RPMI8226 (cell line): ENCODE data around the gene SFXN2.
A peak's percentile ranks its signal among the peaks of the same experiment; 100 is the strongest.
"Not testable (repeated sequence)": the region's sequence is repeated elsewhere in the genome, so short reads cannot be mapped to it uniquely, and the experiment has no call there.

Experiments used
- DNase-seq: peaks from one replicate; pipeline ENCODE4 v3.0.0-alpha.2; 2015

Gene SFXN2

DNA sequence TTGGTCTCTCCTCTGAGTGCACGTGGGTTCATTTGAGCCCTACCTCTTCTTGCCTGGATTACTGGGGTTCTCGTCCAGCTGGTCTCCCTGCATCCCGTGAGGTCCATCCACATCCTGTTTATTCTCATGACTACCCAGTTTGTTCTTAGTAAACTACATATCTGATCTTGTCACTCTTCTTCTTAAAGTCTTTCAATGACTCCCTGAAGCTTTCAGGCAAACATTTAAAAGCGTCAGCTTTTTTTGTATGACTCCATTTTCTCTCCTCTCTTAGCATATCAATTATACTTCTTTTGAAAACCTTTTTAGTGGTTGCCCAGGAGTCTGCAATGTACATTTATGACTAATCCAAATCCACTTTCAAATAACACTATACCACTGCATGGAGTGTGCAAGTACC, 7.5 kb downstream of the SFXN2 start:
- DNase-seq: no peak

DNA sequence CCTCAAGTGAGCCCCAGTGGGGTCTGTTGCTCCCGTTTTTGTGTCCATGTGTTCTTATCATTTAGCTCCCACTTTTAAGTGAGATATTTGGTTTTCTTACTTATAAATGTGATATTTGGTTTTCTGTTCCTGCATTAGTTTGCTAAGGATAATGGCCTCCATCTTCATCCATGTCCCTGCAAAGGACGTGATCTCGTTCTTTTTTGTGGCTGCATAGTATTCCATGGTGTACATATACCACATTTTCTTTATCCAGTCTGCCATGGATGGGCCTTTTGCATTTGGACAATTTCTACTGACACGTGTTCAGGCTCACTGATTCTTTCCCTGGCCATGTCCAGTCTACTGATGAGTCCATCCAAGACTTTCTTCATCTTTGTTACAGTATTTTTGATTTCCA, 9.6 kb downstream of the SFXN2 start:
- DNase-seq: no peak

DNA sequence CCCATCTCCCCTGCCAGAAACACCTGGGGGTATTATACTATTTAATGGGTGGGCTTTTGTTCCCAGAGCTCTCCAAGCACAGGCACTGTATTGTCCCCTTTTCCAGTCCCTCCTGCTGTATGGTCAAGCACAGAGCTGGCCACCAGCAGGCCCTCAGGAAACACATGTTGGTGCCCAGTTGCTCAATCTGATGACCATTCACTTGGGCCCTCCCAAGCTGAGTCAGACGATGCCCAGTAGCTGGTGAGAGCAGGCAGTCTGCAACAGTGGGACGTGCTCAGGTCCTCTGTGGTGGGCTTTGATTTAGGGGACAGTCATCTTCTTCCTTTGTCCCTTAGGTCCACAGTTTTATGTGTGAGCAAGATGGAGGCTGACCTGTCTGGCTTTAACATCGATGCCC, 11.8 kb downstream of the SFXN2 start:
- DNase-seq: no peak

GRCh38 chr10:102727037-102727818, 12.8 kb downstream of the SFXN2 start:
- DNase-seq: no peak

DNA sequence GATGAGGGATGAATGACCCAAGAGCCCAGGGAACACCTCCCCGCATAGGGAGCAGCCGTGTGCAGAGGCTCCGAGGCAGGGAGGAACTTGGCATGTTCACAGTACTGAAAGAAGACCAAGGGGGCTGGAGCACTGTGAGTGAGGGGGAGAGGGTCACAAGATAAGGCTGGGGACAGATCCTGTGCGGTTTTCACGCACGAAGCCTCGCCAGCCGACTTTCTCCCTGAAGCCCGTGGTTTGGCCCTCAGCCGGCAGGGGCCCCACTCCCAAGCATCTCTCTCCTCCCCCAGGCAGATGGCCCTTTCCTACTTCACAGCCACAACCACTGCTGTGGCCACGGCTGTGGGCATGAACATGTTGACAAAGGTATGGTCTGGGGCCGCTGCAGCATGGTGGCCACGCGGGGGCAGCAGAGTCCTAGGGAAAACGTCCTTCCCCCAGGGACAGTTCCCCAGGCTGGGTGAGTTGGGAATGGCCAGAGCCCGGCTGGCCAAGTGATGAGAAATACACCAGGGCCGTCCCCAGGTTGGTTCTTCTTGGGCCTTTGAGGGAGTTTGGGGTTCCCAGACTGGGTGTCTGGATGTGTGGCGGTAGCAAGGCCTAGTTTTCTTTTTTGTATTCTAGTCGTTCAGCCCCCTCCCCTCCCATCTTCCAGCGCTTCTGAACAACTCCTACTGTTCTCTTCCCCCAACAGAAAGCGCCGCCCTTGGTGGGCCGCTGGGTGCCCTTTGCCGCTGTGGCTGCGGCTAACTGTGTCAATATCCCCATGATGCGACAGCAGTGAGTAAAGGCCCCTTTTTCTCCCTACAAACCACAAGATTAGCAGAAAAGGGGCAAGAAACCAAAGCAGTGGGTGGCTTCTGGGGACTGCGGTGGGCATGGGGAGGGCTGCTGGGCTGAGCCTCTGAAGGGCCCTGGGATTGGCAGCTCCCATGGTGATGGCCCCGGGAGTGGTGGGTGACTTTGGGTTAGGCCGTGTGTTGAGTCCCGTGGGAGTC, 14.9 kb downstream of the SFXN2 start:
- no peak for DNase-seq

DNA sequence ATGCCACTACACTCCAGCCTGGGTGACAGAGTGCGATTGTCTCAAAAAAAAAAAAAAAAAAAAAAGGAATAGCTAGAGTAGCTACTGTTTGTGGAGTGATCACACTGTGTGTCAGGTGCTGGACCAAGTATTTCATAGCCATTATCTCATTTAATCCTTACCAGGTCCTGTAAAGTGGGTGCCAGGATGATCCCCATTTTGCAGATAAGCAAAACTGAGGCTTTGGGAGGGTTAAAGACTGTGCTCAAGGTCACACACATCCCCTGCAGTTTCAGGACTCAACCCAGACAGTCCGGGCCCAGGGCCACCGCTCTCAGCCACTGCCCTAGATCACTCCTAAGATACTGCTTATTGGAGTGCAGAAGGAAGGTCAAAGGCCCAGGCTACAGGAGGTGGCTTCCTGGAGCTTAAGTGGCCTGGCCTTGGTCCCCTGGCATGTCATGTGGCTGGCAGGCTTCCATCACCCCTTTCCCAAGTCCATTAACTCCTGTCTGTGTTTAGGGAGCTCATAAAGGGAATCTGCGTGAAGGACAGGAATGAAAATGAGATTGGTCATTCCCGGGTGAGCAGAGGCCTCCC, 16.9 kb downstream of the SFXN2 start:
- DNase-seq: no peak

DNA sequence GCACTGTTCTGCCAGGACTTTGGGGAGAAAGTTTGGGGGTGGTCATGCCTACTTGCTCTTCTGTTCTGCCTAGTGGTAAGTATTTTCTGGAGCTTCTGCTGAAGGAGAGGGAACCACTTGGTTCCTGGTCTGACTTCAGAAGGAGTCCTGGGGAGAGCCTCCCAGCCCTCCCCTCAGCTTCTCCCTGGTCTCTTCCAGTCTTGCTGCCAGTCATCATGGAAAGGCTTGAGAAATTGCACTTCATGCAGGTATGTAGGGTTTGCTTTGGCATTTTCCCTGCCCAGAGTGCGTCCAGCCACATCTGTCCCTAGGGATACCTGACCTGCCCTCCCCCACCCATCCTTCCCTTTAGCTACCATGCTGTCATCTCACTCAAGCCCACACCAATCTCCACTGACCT, 18.2 kb downstream of the SFXN2 start:
- DNase-seq: no peak

DNA sequence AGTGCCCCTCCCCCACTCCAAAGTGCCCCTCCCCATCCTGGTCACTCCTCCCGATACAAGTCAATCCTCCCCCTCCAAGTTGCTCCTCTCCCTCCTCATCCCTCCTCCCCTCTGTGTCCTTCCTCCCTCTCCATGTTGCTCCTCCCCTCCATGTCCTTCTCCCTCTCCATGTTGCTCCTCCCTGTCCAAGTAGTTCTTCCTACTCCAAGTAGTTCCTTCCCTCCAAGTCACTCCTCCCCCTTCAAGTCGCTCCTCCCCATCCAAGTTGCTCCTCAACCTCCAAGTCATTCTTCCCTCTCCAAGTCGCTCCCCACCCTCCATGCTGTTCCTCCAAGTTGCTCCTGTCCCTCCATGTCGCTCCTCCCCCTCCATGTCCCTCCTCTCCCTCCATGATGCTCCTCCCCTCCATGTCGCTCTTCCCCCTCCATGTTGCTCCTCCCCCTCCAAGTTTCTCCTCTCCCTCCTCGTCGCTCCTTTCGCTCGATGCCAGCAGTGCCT, 20.7 kb downstream of the SFXN2 start:
- no peak for DNase-seq

DNA sequence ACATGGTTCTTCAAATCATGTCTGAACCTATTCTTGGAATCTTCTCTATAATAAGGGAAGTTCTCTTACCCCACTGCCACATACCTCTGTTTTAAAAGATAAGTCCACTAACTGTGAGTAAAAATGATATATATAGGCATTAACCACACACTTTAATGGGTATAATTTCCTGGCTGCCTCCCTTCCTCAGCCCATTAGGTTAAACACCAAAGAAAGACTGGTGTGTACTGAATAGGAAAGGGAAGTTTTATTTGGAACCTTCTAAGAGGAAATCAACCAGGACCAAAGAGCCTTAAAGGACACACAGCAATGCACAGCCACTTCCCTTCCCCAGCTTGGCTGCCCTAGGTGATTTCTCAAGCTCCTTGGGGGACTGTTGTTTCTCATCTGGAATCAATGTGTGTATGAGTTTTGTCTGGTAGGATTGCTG, 24.3 kb downstream of the SFXN2 start:
- no peak for DNase-seq

GRCh38 chr10:102740229-102740628, 25.8 kb downstream of the SFXN2 start:
- no peak for DNase-seq

- DNase-seq: no peak
Measured at GRCh38 chr10:102741726-102742237, 27.3 kb downstream of the SFXN2 start.

- DNase-seq: not testable (repeated sequence)
Measured at GRCh38 chr10:102742313-102742712, 27.9 kb downstream of the SFXN2 start.

DNA sequence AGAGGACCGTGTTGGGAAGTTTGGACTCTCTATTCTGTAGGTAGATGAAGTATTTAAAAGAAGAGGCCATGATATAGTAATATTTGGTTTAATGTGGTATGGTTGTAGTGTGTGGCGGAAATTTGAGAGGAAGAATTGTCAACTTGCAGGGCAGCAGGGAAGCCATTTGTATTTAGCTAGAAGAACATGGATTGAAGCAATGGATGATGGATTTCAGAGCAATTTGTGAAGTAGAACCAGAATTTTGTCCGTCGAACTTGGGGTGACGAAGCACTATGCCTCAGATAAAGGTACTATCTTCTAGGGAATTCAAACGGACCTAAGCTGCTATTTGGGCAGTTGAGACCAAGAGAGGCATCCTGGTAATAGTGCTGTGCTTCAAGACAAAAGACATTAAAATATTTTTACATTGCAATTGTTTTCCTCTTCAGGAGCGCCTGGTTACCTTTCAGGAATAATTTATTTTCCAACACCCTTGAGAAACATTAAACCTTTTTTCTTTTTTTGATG, 28.7 kb downstream of the SFXN2 start:
- no peak for DNase-seq

GRCh38 chr10:102743588-102744373, 29.3 kb downstream of the SFXN2 start, which contains the start of gene WBP1L:
Gene WBP1L (plus strand): TSS chr10:102743948. CDS start chr10:102744054, 106 bp downstream.
- peak; percentile 96 for DNase-seq

GRCh38 chr10:102744374-102745051, 30.1 kb downstream of the SFXN2 start:
- peak; percentile 20 for DNase-seq

GRCh38 chr10:102745157-102745556, 30.7 kb downstream of the SFXN2 start:
- DNase-seq: no peak

- no peak for DNase-seq
Measured at GRCh38 chr10:102752266-102752930, 38.0 kb downstream of the SFXN2 start.

DNA sequence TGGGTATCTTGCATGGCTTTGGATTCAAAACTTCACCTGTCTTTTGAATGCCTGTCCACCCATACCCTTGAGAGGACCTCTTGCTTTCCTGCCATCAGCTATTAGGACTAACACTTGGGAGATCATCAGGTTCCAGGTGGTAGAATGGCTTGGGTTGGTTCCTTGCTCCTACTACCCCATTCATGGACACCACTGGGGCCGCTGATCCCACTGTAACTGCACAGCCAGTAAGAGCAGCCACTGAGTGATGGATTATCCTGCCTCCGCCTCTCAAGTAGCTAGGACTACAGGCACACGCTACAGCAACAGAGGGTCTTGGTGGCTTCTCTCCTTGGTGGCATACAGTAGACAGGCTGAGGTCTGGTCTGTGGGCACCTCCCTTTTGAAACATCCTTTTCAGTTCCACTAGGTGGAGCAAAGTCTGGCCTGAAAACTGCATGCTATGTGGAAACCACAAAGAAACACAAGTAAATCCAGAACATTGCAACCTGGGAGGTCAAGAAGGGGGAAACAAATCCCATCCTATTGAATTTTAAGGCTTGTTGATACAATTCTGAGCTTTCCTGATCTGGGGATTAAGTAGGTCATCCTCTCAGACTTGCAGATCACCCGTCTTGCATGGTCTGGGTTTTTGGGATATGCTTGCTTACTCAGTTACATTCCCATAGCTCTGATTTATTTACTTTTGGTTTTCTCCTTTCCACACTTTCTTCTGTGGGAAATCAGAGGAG, 38.7 kb downstream of the SFXN2 start:
- peak; percentile 38 for DNase-seq

GRCh38 chr10:102753718-102754117, 39.3 kb downstream of the SFXN2 start:
- no peak for DNase-seq

- DNase-seq: no peak
Measured at GRCh38 chr10:102757323-102757722, 42.9 kb downstream of the SFXN2 start.
